ENCODE data around the gene HNRNPC.
"Not testable (repeated sequence)": the region's sequence is repeated elsewhere in the genome, so short reads cannot be mapped to it uniquely, and the experiment has no call there.

HNRNPC gene

DNA sequence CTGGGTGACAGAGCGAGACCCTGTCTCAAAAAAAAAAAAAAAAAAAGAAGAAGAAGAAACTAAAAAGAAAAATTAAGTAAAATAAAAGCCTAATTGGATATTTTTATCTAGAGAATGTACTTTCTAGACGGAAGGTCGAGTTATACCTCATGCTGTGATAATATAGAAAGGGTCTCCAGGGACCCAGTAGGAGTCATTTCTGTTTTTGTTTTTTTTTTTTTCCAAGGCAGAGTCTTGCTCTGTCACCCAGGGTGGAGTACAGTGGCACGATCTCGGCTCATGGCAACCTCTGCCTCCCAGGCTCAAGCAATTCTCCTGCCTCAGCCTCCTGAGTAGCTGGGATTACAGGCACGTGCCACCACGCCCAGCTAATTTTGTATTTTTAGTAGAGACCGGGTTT is 24.8 kb upstream of the HNRNPC start:
- H3K9me3 Mint-ChIP-seq, H3K36me3 Mint-ChIP-seq, H3K4me3 Mint-ChIP-seq, H3K4me1 Mint-ChIP-seq, H3K27me3 Mint-ChIP-seq, H3K27ac Mint-ChIP-seq, DNase-seq: not testable (repeated sequence)
- ATAC-seq (replicated peaks): peak; percentile 34 to 82

DNA sequence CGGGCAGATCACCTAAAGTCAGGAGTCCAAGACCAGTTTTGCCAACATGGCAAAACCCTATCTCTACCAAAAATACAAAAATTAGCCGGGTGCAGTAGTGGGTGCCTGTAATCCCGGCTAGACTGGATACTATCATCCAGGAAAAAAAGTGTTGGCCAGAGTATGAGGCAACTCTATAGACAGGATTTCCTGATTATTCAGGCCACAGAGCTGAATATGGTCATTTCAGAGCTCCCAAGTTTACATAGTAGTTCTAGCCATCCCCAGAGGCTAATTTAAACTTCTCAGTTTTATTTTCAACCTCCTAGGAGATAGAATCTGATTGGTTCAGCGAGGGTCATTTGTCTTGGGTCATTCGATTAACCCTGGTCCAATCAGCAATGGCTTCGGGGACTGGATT is 17.9 kb upstream of the HNRNPC start:
- no peaks in the 10 kb centered on the region for H3K36me3 Mint-ChIP-seq
- DNase-seq (no peak), ATAC-seq (replicated peaks) (no peak)
- no peak overlapping the region for H3K27ac Mint-ChIP-seq
- H3K27me3 Mint-ChIP-seq: peaks cover 0 to 5% of the 10 kb centered on the region in 2 donors
- H3K4me3 Mint-ChIP-seq: no peak overlapping the region
- no peaks in the 10 kb centered on the region for H3K4me1 Mint-ChIP-seq
- H3K9me3 Mint-ChIP-seq: no peaks in the 10 kb centered on the region

DNA sequence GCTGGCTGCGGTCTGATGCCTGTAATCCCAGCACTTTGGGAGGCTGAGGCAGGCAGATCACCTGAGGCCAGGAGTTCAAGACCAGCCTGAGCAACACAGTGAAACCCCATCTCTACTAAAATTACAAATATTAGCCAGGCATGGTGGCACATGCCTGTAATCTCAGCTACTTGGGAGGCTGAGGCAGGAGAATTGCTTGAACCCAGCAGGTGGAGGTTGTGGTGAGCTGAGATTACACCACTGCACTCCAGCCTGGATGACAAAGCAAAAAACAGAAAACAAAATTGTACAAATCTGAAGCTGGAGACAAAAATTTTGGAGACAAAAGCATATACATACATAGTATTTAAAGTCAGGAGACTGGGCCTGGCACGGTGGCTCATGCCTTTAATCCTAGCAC is 17.3 kb upstream of the HNRNPC start:
- not testable (repeated sequence) for H3K4me3 Mint-ChIP-seq; H3K27me3 Mint-ChIP-seq; H3K9me3 Mint-ChIP-seq; DNase-seq; ATAC-seq (replicated peaks); H3K36me3 Mint-ChIP-seq; H3K27ac Mint-ChIP-seq; H3K4me1 Mint-ChIP-seq

- not testable (repeated sequence) for ATAC-seq (replicated peaks)
Observed at GRCh38 chr14:21281917-21282316, 12.7 kb upstream of the HNRNPC start.

GRCh38 chr14:21279783-21280182 is 10.5 kb upstream of the HNRNPC start, which contains the start of gene RPGRIP1:
TSS of gene RPGRIP1 (plus strand) at chr14:21280083. CDS start at chr14:21287977, 7,894 bp downstream.
- Mint-ChIP-seq H3K9me3 (no peaks in the 10 kb centered on the region), H3K4me1 (no peaks in the 10 kb centered on the region), H3K27ac (no peak within 1 kb of the TSS), H3K27me3 (no peaks in the 10 kb centered on the region), H3K36me3 (no peaks in the 10 kb centered on the region), H3K4me3 (no peak within 1 kb of the TSS)
- ATAC-seq (replicated peaks): no peak
- no peak for DNase-seq

More at GRCh38 chr14:21281917-21282316, 12.7 kb upstream of the HNRNPC start:
- not testable (repeated sequence) for H3K4me3 Mint-ChIP-seq, H3K27me3 Mint-ChIP-seq, H3K36me3 Mint-ChIP-seq, H3K9me3 Mint-ChIP-seq, DNase-seq, H3K27ac Mint-ChIP-seq, H3K4me1 Mint-ChIP-seq

GRCh38 chr14:21278632-21279031 is 9.4 kb upstream of the HNRNPC start:
- no peaks in the 10 kb centered on the region for H3K36me3 Mint-ChIP-seq
- H3K27ac Mint-ChIP-seq: no peak overlapping the region
- H3K4me1 Mint-ChIP-seq: no peaks in the 10 kb centered on the region
- no peaks in the 10 kb centered on the region for H3K27me3 Mint-ChIP-seq
- H3K4me3 Mint-ChIP-seq: no peak overlapping the region
- ATAC-seq (replicated peaks) (no peak), DNase-seq (no peak)
- no peaks in the 10 kb centered on the region for H3K9me3 Mint-ChIP-seq

DNA sequence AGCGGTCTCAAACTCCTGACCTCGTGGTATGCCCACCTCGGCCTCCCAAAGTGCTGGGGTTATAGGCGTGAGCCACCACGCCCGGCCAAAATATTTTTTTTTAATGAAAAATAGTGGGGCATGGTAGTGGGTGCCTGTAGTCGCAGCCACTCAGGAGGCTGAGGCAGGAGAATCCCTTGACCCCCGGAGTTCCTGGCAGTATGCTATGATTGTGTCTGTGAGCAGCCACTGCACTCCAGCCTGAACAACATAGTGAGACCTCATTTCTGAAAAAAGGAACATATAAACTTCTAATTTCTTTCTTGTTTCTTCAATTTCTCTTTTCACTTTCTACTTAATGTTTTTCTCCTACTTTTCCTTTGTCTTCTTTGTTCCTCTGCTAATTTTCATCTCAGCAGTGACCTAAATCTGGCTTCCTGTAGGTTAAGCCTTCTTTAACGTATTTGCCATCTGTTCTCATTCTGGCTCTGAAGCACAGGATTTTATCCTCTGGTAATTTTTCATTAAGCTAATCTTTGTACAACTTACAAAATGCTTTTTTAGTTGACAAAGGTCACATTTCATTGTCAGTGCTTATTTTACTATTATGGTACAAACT is 6.1 kb upstream of the HNRNPC start:
- Mint-ChIP-seq H3K27ac (no peak overlapping the region), H3K27me3 (no peaks in the 10 kb centered on the region), H3K9me3 (no peaks in the 10 kb centered on the region), H3K4me1 (peaks cover 0 to 2% of the 10 kb centered on the region in 2 donors), H3K4me3 (no peak overlapping the region), H3K36me3 (no peaks in the 10 kb centered on the region)
- DNase-seq: no peak
- ATAC-seq (replicated peaks): no peak

- H3K4me3 Mint-ChIP-seq; H3K27ac Mint-ChIP-seq; H3K27me3 Mint-ChIP-seq; ATAC-seq (replicated peaks); H3K9me3 Mint-ChIP-seq; DNase-seq: not testable (repeated sequence)
- Mint-ChIP-seq H3K4me1 (peaks cover 1 to 16% of the 10 kb centered on the region in 2 donors), H3K36me3 (peaks cover 13 to 14% of the 10 kb centered on the region in 2 donors)
Observed at GRCh38 chr14:21272661-21273060, 3.4 kb upstream of the HNRNPC start.

DNA sequence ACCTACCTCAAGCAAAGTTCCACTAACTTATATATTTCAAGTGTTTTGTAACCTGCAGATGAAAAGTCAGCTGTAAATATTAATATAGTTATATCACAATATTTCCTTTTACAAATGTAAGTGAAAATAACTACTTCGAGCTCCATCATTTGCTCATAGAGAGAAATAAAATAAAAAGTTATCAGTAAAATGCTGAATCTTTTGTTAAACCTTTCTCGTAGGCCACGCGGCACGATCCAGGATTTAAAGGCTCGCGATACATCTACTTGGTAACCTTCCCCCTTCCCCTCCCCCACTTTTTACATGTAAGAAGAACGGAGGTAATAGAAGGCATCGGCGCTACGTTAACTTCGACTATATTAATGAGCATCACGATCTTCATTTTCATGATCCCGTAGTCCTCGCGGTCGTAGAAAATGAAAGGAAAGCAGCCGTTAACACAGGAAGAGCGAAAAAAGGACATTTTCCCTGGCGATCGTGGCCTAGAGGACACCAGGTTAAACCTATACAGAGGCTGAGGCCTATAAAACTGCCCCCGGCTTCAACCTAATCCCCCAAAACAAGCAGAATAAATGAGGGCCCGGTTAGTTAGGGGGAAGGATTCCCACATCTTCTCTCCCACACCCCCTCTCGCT is 508 bp downstream of the HNRNPC start:
- ATAC-seq (replicated peaks): no peak
- peak overlapping the region; percentile 97 to 98 for H3K4me3 Mint-ChIP-seq
- peak overlapping the region; percentile 100 for H3K27ac Mint-ChIP-seq

GRCh38 chr14:21267886-21268616 is 1.2 kb downstream of the HNRNPC start:
- peaks cover 16 to 55% of the 10 kb centered on the region in 2 donors for H3K4me1 Mint-ChIP-seq
- no peak for DNase-seq
- no peak for ATAC-seq (replicated peaks)
- H3K27ac Mint-ChIP-seq: peak overlapping the region; percentile 100
- H3K27me3 Mint-ChIP-seq: no peaks in the 10 kb centered on the region
- H3K9me3 Mint-ChIP-seq: no peaks in the 10 kb centered on the region
- peak overlapping the region; percentile 97 to 98 for H3K4me3 Mint-ChIP-seq
- peaks cover 43 to 56% of the 10 kb centered on the region in 2 donors for H3K36me3 Mint-ChIP-seq

More for the DNA sequence above, 508 bp downstream of the HNRNPC start:
- no peak for DNase-seq
- H3K27me3 Mint-ChIP-seq: no peaks in the 10 kb centered on the region
- no peaks in the 10 kb centered on the region for H3K9me3 Mint-ChIP-seq
- H3K4me1 Mint-ChIP-seq: peaks cover 11 to 48% of the 10 kb centered on the region in 2 donors
- peaks cover 40 to 49% of the 10 kb centered on the region in 2 donors for H3K36me3 Mint-ChIP-seq

DNA sequence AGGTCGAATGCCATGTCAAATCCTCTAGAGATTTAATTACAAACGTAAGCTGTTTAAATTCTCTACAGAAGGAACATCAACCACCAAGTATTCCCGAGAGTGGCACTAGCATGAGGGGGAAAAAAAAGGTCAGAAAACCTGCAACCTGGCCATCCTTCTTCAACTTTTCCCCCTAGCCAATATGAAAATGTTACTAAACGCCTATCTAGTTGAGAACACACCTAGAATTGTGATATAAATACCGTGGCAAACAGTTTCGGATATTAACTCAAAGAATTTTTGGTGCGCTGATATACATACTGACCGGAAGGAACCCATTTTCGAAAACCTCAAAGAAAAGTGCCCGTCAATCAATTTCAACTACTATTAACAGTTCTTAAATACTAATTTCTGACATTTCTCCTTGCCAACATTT is 1.8 kb downstream of the HNRNPC start:
- peaks cover 45 to 62% of the 10 kb centered on the region in 2 donors for H3K36me3 Mint-ChIP-seq
- peak overlapping the region; percentile 100 for H3K27ac Mint-ChIP-seq
- H3K9me3 Mint-ChIP-seq: no peaks in the 10 kb centered on the region
- H3K27me3 Mint-ChIP-seq: no peaks in the 10 kb centered on the region
- peaks cover 21 to 59% of the 10 kb centered on the region in 2 donors for H3K4me1 Mint-ChIP-seq
- DNase-seq (no peak), ATAC-seq (replicated peaks) (no peak)
- peak overlapping the region; percentile 97 to 98 for H3K4me3 Mint-ChIP-seq

- H3K4me1 Mint-ChIP-seq: peaks cover 31 to 65% of the 10 kb centered on the region in 2 donors
- ATAC-seq (replicated peaks) (peak; percentile 88 to 89), DNase-seq (no peak)
- H3K36me3 Mint-ChIP-seq: peaks cover 54 to 78% of the 10 kb centered on the region in 2 donors
- peak overlapping the region; percentile 85 to 97 for H3K4me3 Mint-ChIP-seq
- peak overlapping the region; percentile 100 for H3K27ac Mint-ChIP-seq
- no peaks in the 10 kb centered on the region for H3K27me3 Mint-ChIP-seq
- no peaks in the 10 kb centered on the region for H3K9me3 Mint-ChIP-seq
Observed at GRCh38 chr14:21264025-21264801, 5.0 kb downstream of the HNRNPC start.

DNA sequence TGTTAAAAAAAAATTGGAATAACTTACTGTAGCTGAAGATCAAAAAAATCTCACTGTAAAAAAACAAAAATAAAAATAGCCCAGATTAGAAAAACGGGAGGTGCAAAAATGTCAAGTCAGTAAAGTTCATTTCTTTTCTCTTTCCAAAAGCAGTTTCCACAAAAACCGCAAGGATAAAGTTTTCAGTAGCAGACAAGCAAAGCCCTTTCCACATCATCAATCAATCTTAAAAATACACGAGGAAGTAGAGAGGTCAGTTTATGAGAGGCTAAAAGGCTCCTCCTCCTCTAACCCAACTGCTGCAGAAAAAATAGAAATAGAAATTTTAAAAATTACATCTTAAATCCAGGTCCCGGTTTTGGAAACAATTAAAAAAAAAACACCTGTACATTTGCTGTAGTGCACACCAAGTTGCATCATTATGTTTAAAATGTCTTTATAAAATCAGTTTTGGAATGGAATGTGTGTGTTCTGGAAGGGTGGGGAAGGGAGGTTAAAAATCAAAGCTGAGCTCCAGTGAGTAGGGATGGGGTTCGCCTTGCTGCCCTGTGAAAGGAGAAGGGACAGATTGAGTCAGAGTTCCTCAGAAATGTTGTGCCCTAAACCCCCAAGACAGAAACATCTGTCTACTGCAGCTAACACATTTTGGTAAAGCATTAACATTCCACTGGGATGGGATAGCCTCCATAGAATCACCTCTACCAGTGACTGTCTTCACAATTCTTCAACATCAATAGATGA is 5.8 kb downstream of the HNRNPC start:
- H3K36me3 Mint-ChIP-seq: peaks cover 54 to 83% of the 10 kb centered on the region in 2 donors
- peak overlapping the region; percentile 85 to 97 for H3K4me3 Mint-ChIP-seq
- no peaks in the 10 kb centered on the region for H3K9me3 Mint-ChIP-seq
- no peak for DNase-seq
- H3K4me1 Mint-ChIP-seq: peaks cover 37 to 70% of the 10 kb centered on the region in 2 donors
- H3K27me3 Mint-ChIP-seq: no peaks in the 10 kb centered on the region
- peak; percentile 41 to 54 for ATAC-seq (replicated peaks)
- peak overlapping the region; percentile 100 for H3K27ac Mint-ChIP-seq
